Measurements from ENCODE around the gene EIF2D.
"Not testable (repeated sequence)": the region's sequence is repeated elsewhere in the genome, so short reads cannot be mapped to it uniquely, and the experiment has no call there.

The EIF2D gene

DNA sequence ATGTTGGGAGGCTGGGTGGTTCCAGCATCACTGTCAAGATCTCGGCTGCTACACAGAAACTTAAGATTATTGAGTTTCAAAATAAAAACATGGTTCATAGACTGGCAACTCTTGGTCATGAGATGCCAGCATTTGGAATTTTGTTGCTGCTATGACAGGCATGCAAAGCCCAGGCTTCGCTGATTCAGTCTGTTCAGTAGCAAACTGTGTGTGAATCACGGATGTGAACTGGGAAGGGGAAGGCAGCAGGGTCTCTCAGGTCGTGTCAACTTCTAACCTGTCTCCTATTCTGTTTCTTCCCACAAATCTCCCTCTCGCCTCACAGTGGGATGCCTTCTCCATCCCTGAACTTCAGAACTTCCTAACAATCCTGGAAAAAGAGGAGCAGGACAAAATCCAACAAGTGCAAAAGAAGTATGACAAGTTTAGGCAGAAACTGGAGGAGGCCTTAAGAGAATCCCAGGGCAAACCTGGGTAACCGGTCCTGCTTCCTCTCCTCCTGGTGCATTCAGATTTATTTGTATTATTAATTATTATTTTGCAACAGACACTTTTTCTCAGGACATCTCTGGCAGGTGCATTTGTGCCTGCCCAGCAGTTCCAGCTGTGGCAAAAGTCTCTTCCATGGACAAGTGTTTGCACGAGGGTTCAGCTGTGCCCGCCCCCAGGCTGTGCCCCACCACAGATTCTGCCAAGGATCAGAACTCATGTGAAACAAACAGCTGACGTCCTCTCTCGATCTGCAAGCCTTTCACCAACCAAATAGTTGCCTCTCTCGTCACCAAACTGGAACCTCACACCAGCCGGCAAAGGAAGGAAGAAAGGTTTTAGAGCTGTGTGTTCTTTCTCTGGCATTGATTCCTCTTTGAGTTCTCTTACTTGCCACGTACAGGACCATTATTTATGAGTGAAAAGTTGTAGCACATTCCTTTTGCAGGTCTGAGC is 25.5 kb downstream of the EIF2D start:
- no peak for DNase-seq

DNA sequence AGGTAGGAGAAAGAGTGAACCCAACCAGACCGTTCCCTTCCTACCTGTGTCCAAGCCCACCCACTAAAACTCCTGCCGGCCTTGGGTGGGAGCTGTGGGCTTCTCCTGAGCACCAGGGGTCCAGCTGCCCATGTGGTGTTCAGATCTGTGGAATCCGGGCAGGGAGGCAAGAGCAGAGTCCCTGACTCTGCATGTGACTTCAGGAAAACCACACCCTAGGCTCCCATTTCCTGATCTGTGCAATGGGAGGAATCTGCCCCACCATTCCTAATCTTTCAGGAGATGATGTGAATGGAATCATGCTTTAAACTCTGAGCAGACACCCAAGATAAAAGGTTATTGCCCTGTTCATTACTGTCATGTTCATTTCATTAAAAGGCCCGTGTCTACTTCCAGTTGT is 27.6 kb downstream of the EIF2D start:
- no peak for DNase-seq

DNA sequence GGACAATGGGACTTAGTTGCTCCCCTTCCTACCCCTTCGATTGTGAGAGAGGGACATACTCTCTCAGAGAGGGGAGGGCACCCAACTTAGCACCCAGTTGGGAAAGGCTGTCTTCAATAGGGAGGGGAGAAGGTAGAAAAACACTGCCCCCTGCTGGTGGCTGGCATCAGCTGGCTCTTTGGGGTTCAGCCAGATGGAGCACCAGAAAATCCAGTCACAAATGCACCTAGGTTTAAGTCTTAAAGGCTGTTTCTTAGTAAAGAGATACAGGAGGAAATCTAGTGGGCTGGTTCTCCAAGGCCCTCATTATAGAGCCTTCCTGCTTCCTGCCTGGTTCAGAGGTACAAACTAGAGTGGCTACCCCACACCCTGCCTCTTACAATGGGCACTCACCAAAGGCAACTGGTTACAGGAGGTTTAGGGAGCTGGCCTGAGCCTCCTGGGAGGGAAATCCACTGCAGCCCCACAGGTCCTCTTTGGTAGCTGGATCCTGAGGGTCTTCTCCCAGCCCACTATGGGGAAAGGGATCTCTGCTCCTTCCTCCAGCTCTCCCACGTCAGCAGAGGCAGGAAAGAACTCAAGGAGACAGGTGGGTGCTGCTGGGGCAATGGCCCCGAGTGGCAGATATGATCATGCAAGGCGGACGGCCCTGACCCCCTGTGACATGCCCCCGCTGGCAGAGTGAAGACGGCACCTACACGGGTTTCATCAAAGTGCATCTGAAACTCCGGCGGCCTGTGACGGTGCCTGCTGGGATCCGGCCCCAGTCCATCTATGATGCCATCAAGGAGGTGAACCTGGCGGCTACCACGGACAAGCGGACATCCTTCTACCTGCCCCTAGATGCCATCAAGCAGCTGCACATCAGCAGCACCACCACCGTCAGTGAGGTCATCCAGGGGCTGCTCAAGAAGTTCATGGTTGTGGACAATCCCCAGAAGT is 28.3 kb downstream of the EIF2D start:
- peak; percentile 51 for DNase-seq

DNA sequence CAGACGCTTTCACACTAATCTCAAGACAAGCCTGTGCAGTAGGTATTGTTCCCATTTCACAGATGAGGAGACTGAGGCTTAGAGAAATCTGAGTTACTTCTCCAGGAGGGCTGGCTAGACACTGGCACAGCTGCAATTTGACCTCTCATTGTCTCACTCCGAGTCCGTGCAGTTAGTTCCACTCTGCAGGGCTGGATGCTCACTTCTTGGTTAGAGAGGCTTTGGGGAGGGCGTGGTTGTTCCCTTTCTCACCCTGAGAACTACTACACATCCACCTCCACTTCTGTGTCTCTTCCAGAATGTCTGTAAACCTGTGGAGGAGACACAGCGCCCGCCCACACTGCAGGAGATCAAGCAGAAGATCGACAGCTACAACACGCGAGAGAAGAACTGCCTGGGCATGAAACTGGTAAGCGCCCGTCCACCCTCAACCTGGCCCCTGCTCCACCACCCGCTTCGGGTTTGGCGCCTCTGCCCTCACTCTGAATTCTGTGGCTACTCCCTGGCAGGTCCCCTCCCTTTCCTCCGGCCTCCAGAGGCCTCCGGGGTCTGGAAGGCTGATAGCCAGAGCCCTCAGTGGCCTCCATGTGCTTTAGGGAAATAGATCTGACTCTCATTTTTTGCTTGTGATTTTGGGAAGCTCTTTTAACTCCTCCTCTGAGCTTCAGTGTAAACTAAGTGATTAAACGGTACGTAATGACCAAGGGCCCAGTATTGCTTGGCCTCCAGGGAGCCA is 29.1 kb downstream of the EIF2D start:
- no peak for DNase-seq

DNA sequence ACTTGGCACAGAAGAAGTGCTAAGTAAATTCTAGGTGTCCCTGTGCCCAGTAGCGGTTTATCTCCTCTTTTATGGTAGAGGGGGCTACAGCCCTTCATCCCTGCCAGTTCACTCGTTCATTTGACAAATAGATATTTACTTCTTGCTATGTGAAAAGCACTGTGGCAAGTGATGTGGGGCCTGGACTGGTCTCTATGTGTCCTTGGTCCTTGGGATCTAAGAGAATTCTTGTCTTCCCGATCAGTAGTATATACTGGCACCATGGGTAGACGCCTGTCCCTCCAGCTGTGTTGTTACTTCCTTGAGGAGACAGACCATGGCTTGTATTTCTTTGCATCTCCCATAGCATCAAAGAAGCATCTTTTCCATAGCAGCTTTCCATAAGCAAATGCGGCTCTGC is 29.7 kb downstream of the EIF2D start:
- DNase-seq = no peak

DNA sequence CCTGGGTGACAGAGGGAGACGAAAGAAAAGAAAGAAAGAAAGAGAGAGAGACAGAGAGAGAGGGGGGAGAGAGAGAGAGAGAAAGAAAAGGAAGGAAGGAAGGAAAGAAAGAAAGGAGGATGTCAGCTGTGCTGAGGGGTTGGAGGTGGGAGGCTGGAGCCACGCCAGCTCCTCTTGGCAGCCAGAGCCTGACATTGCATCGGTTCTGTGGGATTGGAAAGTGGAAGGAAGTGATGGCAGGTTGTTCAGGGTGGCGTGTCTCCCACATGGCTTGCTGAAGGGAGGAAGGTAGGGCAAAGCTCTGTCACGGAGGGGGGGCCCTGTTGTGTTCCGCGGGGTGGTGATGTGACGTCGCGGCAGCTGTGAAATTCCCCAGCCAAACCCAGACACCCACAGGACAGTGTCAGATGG is 30.7 kb downstream of the EIF2D start:
- DNase-seq = no peak

DNA sequence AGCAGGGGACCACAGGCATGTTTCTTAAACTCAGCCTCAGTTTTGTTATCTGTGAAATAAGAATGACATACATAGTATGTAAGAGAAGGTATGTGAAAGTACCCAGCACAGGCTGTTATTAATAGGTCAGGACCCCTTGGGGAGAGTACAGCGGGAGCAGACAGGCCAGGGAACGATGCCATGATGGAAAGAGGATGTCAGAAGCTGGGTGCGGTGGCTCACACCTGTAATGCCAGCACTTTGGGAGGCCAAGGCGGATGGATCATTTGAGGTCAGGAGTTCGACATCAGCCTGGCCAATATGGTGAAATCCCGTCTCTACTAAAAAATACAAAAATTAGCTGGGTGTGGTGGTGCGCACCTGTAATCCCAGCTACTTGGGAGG is 31.2 kb downstream of the EIF2D start:
- not testable (repeated sequence) for DNase-seq

DNA sequence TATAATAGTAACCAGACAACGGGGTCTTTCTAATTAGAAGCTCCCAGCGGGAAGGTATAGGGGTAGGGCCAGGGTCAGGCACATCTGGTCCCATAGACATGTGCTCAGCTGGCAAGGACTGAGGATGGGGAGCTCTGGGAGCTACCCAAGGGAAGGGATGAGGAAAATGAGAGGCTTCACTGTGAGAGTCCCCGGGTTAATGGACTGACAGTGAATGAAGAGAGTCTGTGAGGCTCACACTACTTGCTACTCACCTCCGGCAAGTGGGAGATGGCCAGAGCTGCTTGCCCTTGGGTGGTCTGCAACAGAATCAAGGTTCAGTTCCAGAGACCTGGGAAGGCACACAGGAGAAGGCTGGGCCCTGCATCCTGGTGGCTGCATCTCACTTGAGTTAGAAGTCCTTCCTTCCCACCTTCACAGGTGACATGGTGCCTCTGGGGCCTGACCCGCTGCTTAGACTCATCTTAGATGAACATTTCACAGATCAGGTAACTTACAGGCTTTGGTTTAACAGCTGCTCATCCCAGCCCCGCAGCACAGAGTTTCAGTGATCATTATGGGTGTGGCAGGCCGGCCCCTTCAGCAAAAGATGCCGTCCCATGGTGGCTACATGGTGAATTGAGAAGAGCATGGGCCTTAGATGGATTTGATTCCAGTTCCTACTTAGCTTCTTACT is 31.7 kb downstream of the EIF2D start:
- no peak for DNase-seq

DNA sequence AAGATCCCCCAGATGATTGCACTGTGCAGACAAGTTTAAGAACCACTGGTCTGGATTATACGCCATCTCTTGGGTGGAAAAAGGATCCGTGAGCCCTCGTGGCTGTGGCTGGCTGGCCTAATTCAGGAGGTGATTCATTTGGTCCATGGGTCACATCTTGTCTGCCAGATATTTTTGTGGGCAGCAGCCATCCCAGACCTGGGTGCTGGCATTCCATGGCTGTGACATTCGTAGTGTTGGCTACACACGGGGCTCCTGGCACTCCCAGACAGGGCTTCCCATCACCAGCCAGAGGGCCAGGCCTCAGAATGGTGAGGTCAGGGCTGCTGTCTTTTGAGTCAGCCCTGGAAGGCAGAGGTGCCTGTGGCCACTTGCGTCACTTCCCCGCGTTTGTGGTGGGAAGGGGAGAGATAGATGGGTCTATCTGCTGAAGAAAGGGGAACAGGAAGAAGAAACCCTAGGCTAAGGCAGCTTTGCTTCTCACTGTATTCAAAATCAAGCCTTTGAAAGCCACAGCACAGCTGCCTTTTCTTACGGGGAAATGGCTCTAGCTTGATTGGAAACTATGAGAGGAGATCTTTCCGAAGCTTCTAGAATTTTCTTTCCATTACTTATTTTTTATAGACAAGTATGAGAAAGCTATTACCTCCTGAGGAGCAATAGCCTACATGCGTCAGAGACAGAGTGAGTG is 32.4 kb downstream of the EIF2D start:
- no peak for DNase-seq

DNA sequence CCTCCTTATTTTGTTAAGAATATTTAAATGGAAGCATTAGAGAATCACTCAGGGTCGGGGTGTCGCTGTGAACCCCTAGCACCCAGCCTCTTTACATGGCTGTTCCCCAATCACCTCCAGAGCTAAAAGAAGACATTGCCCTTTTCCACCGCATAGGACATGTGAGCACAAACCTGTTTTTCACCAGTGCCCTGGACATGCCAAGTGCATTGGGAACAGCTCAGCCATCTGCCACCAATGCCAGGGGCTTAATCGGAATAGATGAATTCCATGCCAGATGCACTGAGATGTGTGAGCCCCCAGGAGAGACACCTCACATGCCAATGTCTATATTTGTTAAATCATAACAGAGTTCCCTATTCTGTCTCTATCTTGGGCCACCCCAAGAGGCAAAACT is 33.3 kb downstream of the EIF2D start:
- no peak for DNase-seq

DNA sequence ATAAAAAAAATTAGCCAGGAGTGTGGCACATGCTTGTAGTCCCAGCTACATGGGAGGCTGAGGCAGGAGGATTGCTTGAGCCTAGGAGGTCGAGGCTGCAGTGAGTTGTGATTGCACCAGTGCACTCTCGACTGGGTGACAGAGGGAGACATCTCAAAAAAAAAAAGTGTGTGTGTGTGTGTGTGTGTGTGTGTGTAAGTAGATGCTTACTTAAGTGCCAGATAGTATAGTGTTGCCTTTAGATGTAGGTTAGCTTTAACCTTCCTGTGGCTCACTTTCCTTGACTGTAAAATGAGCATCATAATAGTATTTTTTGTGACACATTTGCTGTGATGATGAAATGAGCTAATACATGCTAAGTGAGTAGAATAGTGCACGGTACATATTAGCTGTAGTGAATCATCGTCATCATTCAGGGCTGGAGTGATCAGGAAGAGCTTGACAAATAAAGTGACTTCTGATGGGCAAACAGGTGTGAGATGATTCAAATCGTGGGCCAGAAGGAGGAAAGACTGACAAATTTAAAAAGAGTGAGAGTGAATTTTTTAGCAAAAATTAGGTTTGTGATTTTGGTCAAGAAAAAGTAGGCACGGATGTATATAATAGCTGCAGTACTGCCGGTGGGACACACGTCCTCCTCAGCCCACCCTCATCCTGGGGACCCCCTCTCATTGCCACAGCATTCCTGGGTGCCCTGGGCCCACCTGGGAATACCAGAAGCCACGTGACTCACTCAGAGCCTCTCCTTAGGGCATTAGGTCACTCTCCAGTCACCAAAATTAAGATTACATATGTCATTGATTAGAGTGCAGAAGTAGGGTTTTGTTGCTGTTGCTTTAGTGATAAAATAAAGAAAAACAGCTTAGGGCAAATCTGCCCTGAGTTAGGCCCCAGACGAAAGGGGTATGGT is 33.9 kb downstream of the EIF2D start:
- peak; percentile 15 for DNase-seq

DNA sequence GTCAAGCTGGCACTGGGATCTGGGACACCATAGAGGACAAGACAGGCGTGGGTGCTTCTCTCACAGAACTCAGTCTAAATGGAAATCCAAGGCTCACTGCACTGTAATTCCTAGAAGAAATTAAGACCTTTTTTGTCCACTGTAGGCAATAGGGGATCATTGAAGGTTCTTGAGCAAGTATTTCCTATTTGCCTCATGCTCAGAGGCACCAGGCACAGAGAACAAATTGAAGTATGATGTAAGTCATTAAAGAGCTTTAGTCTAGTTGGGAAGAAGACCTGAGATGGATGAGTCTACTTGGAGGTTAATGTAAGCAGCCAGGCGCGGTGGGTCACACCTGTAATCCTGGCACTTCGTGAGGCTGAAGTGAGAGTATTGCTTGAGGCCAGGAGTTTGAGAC is 34.6 kb downstream of the EIF2D start:
- no peak for DNase-seq

DNA sequence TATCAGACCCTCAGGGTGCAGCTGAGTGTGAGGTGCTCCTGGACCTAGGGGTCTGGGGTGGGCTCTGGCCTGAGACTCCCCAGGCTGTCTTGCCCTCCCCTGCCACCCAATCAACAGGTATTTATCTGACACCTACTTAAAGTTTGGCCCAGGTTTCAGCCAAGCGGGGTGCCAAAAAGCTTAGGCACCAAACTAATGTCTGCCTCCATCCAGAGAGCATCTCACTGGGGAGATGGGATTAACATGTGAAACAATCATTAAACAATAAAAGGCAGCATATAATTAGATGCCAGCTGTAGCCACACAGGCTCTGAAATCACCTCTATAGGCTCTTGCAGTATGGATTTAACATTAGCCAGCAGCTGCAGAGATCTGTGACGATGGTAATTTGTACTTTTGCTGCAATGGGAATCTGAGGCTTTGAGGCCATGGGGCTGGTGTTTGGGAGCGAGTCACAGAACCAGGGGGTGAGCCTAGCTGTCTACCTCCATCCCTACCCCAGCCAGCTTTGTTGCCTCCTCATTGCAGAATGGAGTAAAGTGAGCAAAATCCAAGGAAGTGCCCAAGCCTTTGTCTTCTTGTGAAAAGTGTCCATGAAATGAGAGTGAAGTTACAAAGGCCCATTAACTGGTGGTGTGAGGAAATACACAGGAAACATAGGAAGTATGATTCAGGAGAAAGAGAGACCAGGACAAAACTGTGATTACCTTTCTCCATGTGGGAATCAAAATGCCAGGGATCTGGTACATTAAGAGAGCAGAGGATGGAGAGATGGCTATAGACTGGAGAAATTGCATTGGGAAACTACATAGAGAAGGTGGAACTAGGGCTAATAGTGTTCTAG is 36.1 kb downstream of the EIF2D start:
- no peak for DNase-seq

DNA sequence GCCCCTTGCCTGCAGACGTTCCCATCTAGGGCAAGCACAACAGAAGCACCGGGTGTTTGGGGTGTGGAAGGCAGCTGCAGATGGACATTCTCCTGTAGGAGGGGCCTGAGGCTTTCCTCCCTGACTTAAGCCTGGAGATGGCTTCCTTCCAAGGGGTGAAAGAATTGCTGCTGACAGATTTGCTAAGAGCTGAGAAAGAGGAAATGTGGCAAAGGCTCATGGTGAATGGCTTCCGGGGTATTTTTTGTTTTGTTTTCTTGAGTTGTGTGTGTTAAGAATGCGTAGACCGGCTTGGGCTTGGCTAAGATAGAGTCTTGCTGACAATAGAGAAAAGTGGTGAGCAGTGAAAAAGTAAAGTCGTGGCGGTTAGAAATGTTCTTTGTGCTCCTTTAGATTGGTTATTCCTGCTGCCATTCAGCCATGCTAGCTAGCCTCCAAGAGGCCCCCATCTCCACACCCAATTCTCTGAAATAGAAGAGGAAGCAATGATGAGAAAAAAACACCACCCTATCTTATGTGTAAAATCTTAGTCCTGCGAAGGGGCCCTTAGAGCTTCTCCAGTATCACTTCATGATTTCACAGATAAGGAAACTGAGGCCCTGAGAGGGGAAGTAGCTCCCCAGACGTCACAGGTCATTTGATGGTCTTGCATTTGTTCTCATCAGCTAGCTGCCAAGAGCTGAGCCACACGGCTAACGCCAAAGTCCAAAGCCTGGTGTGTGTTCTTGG is 36.9 kb downstream of the EIF2D start:
- no peak for DNase-seq

DNA sequence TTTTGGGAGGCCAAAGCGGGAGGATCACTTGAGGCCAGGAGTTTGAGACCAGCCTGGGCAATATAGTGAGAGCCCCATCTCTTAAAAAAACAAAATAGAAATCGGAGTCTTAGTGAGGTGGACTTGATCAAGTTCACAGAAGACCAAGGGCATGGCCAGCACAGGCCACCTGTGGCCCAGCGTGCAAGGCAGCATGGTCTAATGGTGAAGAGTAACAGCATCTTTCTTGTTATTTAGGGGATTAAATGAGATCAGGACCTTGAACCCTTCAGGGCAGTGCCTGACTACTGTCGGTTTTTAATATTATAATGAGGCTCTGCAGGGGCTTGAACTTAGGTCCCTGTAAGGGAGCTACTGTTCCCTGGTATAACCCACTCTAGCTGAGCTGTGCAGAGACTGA is 38.5 kb downstream of the EIF2D start:
- no peak for DNase-seq

DNA sequence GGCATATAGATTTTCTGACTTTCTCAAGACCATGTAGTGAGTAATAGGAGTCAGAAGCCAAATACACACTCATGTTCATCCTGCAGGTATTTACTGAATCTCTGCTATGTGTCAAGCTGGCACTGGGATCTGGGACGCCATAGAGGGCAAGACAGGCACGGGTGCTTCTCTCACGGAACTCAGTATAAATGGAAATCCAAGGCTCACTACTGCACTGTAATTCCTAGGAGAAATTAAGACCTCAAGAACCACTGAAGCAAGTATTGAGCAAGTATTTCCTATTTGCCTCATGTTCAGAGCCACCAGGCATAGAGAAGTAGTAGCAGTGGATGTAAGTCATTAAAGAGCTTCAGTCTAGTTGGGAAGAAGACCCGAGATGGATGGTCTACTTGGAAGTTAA is 38.9 kb downstream of the EIF2D start:
- DNase-seq = no peak

DNA sequence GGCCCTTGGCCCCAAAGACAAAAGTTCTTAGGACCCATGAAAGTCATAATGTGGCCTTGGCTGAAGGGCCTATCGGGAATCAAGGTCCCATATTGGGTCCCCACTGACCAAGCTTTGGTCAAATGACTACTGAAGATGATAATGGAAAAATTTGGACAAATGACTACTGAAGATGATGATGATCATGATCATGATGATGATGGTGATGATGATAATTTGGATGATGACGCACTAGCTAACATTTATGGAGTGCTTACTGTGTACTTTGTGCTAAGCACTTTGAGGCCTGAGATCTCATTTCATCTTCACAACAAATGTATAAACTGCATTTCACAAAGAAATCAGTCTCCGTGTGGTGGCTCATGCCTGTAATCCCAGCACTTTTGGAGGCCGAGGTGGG is 39.4 kb downstream of the EIF2D start:
- DNase-seq = no peak

DNA sequence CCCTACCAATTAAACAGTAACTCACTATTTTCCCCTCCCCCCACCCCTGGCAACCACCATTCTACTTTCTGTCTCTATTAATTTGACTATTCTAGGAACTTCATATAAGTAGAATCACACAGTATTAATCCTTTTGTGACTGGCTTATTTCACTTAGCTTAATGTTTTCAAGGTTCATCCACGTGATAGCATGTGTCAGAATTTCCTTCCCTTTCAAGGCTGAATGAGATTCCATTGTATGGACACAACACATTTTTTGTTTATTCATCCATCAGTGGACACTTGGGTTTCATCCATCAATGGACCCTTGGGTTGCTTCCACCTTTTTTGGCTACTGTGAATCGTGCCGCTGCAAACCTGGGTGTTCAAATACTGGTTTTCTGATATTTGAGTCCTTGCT is 41.7 kb downstream of the EIF2D start:
- no peak for DNase-seq

DNA sequence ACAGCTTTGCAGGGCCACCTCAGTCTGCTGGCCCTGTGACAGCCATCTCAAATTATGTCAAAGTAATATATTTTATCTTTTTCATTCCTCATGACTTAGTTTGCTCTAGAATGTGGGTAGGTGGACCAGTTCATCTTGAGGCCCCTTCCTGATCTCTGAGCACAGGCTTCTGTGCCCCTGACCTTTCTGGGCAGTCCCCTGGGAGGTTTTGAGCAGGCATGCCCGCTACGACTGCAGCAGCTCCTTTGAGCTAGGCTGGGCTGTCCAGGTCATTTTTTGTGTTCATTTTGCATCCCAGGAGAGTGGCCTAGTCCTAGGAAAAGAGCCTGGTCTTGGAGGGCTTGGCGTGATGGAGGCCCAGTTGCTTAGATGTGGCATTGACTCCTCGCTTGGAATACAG is 42.7 kb downstream of the EIF2D start:
- no peak for DNase-seq

Data from NCI-H774 (cell line).